ENCODE data around the gene DUSP6. TPM values are rescaled to one million over a fixed set of nuclear protein-coding genes. Genes with fewer than 3 reads are reported as not detected.

DUSP6 gene
- total and polyA plus RNA-seq, 2 of the 13 experiments (the other 11 are each of a cell fraction or from before 2014, with no cell fraction given): 40.9 to 161 TPM

DNA sequence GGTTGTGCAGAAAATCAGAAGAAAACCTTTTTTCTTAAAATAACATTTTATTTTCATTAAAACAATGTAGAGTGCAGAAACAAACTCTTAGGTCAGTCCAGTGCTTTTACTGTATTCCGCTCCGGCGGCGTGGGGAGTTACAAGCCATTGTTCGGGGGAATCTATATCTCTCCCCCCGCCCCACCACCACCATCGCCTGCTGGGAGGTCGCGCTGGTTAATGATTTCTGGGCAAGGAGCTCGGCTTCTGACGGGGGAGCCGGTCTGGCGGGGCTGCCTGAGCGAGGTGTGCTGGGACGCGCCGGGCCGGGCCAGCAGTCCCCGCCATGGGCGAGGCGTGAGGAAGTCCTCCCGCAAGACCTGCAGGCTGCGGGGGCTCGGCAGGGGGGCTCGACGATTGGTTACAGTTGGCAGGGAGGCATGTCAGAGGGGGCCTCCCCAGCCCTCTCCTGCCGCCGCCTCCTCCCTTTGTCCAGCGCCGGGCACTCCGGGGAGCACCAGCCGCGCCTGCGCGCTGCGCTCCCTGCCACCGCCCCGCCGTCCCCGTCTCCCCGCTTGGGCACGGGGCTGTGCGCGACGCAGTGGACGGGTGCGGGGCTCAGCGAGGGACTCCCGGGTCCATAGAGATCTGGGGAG is 1.0 kb upstream of the DUSP6 start (continued):
- TF ChIP-seq, protein P1, sequence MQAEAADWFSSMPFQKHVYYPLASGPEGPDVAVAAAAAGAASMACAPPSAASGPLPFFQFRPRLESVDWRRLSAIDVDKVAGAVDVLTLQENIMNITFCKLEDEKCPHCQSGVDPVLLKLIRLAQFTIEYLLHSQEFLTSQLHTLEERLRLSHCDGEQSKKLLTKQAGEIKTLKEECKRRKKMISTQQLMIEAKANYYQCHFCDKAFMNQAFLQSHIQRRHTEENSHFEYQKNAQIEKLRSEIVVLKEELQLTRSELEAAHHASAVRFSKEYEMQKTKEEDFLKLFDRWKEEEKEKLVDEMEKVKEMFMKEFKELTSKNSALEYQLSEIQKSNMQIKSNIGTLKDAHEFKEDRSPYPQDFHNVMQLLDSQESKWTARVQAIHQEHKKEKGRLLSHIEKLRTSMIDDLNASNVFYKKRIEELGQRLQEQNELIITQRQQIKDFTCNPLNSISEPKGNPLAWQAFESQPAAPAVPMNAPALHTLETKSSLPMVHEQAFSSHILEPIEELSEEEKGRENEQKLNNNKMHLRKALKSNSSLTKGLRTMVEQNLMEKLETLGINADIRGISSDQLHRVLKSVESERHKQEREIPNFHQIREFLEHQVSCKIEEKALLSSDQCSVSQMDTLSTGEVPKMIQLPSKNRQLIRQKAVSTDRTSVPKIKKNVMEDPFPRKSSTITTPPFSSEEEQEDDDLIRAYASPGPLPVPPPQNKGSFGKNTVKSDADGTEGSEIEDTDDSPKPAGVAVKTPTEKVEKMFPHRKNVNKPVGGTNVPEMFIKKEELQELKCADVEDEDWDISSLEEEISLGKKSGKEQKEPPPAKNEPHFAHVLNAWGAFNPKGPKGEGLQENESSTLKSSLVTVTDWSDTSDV (CRISPR knock-in tag; IDR thresholded peaks at IDR 0.05): no peak
- TF ChIP-seq POLR2AphosphoS5 (IDR thresholded peaks at IDR 0.05; ENCODE audit: low read depth, low read length) (no peak; the same call in 1 of the 2 replicates), KDM4B (CRISPR knock-in tag; IDR thresholded peaks at IDR 0.05) (no peak), GTF3A (CRISPR knock-in tag; conservative IDR thresholded peaks at IDR 0.05) (no peak), POLR2G (IDR thresholded peaks at IDR 0.05; ENCODE audit: low read depth, low read length) (peak; percentile 81), MEF2D (CRISPR knock-in tag; IDR thresholded peaks at IDR 0.05) (no peak), ZNF317 (CRISPR knock-in tag; IDR thresholded peaks at IDR 0.05) (no peak), MTF2 (CRISPR knock-in tag; IDR thresholded peaks at IDR 0.05; ENCODE audit: borderline replicate concordance) (no peak), ONECUT2 (CRISPR knock-in tag; IDR thresholded peaks at IDR 0.05) (no peak)
- TF ChIP-seq, protein P2, sequence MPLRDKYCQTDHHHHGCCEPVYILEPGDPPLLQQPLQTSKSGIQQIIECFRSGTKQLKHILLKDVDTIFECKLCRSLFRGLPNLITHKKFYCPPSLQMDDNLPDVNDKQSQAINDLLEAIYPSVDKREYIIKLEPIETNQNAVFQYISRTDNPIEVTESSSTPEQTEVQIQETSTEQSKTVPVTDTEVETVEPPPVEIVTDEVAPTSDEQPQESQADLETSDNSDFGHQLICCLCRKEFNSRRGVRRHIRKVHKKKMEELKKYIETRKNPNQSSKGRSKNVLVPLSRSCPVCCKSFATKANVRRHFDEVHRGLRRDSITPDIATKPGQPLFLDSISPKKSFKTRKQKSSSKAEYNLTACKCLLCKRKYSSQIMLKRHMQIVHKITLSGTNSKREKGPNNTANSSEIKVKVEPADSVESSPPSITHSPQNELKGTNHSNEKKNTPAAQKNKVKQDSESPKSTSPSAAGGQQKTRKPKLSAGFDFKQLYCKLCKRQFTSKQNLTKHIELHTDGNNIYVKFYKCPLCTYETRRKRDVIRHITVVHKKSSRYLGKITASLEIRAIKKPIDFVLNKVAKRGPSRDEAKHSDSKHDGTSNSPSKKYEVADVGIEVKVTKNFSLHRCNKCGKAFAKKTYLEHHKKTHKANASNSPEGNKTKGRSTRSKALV (CRISPR knock-in tag; IDR thresholded peaks at IDR 0.05): peak; percentile 86; the same call in 1 of the 2 replicates
- TF ChIP-seq, protein P3, sequence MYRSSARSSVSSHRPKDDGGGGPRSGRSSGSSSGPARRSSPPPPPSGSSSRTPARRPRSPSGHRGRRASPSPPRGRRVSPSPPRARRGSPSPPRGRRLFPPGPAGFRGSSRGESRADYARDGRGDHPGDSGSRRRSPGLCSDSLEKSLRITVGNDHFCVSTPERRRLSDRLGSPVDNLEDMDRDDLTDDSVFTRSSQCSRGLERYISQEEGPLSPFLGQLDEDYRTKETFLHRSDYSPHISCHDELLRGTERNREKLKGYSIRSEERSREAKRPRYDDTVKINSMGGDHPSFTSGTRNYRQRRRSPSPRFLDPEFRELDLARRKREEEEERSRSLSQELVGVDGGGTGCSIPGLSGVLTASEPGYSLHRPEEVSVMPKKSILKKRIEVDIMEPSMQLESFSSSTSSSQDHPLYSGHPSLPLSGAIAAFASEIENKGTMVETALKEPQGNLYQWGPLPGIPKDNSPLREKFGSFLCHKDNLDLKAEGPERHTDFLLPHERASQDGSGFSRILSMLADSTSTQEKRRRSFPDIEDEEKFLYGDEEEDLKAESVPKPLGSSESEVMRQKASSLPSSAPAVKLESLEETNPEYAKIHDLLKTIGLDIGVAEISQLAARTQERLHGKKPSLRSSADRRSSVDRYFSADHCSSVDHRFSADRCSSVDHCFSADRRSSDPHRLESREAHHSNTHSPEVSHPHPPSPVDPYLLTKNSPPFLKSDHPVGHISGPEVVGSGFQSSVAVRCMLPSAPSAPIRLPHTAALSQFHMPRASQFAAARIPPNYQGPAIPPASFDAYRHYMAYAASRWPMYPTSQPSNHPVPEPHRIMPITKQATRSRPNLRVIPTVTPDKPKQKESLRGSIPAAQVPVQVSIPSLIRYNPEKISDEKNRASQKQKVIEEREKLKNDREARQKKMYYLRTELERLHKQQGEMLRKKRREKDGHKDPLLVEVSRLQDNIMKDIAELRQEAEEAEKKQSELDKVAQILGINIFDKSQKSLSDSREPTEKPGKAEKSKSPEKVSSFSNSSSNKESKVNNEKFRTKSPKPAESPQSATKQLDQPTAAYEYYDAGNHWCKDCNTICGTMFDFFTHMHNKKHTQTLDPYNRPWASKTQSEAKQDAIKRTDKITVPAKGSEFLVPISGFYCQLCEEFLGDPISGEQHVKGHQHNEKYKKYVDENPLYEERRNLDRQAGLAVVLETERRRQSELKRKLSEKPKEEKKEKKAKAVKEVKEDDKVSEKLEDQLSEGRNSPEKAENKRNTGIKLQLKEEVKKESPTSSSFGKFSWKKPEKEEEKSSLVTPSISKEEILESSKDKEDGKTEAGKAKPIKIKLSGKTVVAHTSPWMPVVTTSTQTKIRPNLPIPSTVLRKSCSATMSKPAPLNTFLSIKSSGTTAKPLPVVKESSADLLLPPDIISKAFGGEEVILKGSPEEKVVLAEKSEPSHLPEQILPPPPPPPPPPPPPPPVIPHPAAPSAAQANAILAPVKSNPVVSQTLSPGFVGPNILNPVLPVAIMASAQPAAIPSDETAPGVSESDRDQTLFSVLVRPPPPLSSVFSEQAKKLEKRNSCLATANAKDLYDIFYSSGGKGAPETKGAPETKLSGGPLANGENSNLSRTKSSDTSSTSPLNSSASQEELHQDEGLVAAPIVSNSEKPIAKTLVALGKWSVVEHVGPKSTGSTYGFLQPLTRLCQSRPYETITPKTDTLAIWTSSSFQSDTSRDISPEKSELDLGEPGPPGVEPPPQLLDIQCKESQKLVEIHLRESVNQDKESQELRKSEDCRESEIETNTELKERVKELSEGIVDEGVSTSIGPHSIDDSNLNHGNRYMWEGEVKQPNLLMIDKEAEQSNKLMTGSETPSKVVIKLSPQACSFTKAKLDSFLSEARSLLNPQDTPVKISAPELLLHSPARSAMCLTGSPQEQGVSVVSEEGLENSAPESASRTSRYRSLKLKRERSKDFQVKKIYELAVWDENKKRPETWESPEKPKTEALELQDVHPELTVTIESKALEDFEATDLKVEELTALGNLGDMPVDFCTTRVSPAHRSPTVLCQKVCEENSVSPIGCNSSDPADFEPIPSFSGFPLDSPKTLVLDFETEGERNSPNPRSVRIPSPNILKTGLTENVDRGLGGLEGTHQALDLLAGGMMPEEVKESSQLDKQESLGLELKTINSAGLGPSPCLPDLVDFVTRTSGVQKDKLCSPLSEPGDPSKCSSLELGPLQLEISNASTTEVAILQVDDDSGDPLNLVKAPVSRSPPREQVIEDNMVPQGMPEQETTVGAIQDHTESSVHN (CRISPR knock-in tag; IDR thresholded peaks at IDR 0.05): no peak; the same call in 1 of the 2 replicates
- TF ChIP-seq, protein P4, sequence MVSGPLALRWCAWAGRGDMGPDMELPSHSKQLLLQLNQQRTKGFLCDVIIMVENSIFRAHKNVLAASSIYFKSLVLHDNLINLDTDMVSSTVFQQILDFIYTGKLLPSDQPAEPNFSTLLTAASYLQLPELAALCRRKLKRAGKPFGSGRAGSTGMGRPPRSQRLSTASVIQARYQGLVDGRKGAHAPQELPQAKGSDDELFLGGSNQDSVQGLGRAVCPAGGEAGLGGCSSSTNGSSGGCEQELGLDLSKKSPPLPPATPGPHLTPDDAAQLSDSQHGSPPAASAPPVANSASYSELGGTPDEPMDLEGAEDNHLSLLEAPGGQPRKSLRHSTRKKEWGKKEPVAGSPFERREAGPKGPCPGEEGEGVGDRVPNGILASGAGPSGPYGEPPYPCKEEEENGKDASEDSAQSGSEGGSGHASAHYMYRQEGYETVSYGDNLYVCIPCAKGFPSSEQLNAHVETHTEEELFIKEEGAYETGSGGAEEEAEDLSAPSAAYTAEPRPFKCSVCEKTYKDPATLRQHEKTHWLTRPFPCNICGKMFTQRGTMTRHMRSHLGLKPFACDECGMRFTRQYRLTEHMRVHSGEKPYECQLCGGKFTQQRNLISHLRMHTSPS (CRISPR knock-in tag; IDR thresholded peaks at IDR 0.05; ENCODE audit: low read depth): 0 out of 2 replicates have a peak, but pooled peaks have one; percentile 70
- TF ChIP-seq, protein P5, sequence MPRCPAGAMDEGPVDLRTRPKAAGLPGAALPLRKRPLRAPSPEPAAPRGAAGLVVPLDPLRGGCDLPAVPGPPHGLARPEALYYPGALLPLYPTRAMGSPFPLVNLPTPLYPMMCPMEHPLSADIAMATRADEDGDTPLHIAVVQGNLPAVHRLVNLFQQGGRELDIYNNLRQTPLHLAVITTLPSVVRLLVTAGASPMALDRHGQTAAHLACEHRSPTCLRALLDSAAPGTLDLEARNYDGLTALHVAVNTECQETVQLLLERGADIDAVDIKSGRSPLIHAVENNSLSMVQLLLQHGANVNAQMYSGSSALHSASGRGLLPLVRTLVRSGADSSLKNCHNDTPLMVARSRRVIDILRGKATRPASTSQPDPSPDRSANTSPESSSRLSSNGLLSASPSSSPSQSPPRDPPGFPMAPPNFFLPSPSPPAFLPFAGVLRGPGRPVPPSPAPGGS (CRISPR knock-in tag; IDR thresholded peaks at IDR 0.05): no peak
